PFSK-1 (cell line): Measurements from ENCODE around the gene TRPC3.

Experiments used
- FOXP2 ChIP-seq: optimal IDR thresholded peaks from 2 replicates; pipeline ENCODE3; 2011; ENCODE audit warnings: borderline replicate concordance, control low read depth, inconsistent platforms; ENCODE audit not compliant: insufficient read depth; ENCODE audit errors: extremely low read length, extremely low read depth
- POLR2AphosphoS5 ChIP-seq: IDR thresholded peaks from 2 replicates; pipeline ENCODE4 v1.6.1; 2012; ENCODE audit warnings: low read depth, mild to moderate bottlenecking, control low read depth, low read length, moderate library complexity
- SIN3A ChIP-seq: IDR thresholded peaks from 2 replicates; pipeline ENCODE4 v1.6.1; 2012; ENCODE audit warnings: mild to moderate bottlenecking, low read length, moderate library complexity, borderline replicate concordance; ENCODE audit not compliant: insufficient read depth
- TAF1 ChIP-seq: IDR thresholded peaks from 2 replicates; pipeline ENCODE4 v1.6.1; 2012; ENCODE audit warnings: low read length, control low read depth, borderline replicate concordance; ENCODE audit not compliant: insufficient read depth
- TF ChIP-seq, protein P1 (sequence below), 2 experiments: IDR thresholded peaks; 2 replicates each; pipeline versions ENCODE4 v1.6.1 to v1.8.0; 2011 to 2012; ENCODE audit warnings: low read depth in 2 of 2, low read length in 2 of 2, control low read depth in 1 of 2, inconsistent platforms in 1 of 2, mild to moderate bottlenecking in 1 of 2, moderate library complexity in 1 of 2; ENCODE audit not compliant: insufficient read depth in 1 of 2

The TRPC3 gene

DNA sequence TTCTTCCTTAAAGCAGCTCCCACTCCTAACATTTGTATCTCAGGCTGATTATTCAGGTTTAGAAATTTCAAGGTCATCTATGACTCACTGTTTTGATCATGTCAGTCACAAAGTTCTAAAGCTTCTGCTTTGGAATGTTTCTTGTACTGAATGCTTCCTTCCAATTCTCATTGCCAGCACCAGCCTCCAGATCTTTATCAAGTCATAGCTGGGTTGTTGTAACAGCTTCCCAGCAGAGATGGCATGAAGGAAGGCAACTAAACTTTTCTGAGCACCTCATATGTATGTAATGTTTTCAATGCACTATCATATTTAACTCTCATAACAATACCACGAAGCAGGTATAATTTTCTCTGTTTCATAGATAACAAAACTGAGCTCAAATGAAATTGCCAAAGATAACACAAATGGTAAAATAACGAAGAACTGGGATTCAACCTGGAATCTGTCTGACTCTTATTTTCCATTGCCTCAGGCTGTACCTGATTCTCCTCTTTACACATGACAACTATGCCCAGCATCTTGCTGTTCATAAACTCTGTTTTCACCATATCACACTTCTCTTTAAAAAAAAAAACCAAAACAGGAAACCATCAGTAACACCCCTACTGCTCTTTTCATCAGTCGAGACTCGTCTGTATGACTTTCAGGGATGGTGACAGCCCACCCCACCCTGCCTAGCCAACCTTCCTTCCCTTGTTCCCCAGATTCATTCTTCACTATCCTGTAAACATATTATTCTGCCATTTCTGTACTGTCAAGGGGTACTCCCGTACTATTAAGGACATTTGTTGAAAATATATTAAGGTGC, 13.4 kb downstream of the TRPC3 start:
- TF ChIP-seq POLR2AphosphoS5 = no peak
- TF ChIP-seq, protein P1, sequence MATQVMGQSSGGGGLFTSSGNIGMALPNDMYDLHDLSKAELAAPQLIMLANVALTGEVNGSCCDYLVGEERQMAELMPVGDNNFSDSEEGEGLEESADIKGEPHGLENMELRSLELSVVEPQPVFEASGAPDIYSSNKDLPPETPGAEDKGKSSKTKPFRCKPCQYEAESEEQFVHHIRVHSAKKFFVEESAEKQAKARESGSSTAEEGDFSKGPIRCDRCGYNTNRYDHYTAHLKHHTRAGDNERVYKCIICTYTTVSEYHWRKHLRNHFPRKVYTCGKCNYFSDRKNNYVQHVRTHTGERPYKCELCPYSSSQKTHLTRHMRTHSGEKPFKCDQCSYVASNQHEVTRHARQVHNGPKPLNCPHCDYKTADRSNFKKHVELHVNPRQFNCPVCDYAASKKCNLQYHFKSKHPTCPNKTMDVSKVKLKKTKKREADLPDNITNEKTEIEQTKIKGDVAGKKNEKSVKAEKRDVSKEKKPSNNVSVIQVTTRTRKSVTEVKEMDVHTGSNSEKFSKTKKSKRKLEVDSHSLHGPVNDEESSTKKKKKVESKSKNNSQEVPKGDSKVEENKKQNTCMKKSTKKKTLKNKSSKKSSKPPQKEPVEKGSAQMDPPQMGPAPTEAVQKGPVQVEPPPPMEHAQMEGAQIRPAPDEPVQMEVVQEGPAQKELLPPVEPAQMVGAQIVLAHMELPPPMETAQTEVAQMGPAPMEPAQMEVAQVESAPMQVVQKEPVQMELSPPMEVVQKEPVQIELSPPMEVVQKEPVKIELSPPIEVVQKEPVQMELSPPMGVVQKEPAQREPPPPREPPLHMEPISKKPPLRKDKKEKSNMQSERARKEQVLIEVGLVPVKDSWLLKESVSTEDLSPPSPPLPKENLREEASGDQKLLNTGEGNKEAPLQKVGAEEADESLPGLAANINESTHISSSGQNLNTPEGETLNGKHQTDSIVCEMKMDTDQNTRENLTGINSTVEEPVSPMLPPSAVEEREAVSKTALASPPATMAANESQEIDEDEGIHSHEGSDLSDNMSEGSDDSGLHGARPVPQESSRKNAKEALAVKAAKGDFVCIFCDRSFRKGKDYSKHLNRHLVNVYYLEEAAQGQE (IDR thresholded peaks at IDR 0.05; ENCODE audit: insufficient read depth in 1 of 2, low read depth in 2 of 2, low read length in 2 of 2) = no peak
- TF ChIP-seq FOXP2 = no peak
- TF ChIP-seq SIN3A = no peak
- TF ChIP-seq TAF1 = no peak

DNA sequence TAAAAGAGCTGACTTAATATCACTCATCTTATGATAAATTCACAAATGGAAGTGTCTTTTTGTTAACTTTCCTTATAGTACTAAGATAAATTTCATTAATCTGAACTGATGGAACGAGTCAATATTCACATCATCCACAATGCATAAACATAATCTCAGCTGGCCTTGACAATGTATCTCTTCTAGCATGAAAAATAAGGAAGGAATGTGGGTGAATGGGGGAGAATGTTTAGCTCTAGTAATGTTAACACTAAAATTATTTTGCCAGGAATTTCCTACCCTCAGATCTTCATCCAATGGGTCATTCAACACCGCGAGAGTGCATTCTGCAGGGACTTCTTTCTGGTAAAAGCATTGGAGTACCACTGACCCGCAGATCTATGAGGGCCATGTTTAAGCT, 15.8 kb downstream of the TRPC3 start:
- TF ChIP-seq FOXP2 (no peak), SIN3A (no peak), TAF1 (no peak)
- TF ChIP-seq, protein P1 (IDR thresholded peaks at IDR 0.05; ENCODE audit: insufficient read depth in 1 of 2, low read depth in 2 of 2, low read length in 2 of 2) = no peak

DNA sequence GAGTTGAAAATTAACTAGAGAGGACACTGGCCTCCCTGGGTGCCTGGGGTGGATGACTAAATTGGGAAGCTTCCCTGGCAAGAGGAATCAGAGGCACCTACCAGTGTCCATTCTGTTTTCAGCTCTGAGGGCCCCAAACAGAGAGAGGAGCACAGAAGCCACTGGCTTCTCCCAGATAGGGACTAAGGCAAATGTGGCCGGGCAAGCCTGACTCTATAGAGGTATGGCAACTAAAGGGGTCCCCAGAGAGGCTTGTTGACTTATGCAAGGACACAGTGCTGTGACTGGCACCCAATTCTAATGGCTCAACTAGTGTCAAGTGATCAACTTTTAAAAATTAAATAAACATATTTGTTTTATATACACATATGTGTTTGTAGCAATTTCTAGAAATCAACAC, 17.2 kb downstream of the TRPC3 start:
- TF ChIP-seq, protein P1 (IDR thresholded peaks at IDR 0.05; ENCODE audit: insufficient read depth in 1 of 2, low read depth in 2 of 2, low read length in 2 of 2) = no peak
- TF ChIP-seq TAF1 (no peak), POLR2AphosphoS5 (no peak), SIN3A (no peak), FOXP2 (no peak)

DNA sequence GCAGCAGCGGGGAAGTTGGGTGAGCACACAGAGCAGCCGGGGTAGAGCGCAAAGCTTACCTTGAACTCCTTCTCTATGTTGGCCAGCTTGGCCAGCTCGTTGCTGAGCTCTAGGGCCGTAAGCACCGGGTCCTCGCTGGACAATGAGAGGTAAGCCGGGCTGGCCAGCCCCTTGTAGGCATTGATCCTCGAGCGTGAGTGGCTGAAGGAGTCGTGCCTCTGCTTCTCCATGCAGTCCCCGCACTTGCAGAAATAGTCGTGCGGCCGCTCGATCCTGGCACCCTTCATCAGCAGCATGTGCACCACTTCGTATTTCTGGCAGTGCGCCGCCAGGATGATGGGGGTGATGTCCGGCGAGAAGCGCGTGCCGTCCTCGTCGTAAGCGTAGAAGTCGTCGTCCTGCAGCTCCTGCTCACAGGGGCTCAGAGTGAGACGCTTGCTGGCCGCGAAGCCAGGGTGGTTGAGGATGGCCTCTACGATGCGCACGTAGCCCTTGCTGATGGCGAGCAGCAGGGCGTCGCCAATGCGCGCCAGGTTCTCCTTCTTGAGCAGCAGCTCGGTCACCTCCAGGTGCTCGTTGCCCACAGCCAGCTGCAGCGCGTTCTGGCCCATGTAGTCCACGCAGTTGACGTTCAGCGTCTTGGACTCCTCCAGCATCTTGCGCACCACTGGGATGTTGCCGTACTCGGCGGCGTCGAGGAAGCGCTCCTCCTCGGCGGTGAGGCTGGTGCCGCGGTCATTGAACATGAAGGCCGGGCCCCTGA, 19.5 kb downstream of the TRPC3 start:
- TF ChIP-seq POLR2AphosphoS5 (no peak), TAF1 (no peak), SIN3A (no peak), FOXP2 (no peak)
- TF ChIP-seq, protein P1 (IDR thresholded peaks at IDR 0.05; ENCODE audit: insufficient read depth in 1 of 2, low read depth in 2 of 2, low read length in 2 of 2) = no peak
